Prostate gland (tissue), 2 donors: ENCODE results near the gene DPEP3. TPM values are rescaled to one million over a fixed set of nuclear protein-coding genes. Genes with fewer than 3 reads are reported as not detected.

Source experiments
- DNase-seq: peaks from one replicate; pipeline ENCODE4 v3.0.0-alpha.2; 2019; ENCODE audit warnings: low spot score
- H3K27ac ChIP-seq, 2 donors: fragments of 200-600 bp; sonication (generic); 2 replicates each; pipeline ENCODE4 v1.5.1; 2017 to 2019
- H3K27me3 ChIP-seq: fragments of 200-600 bp; sonication (generic); replicated peaks from 2 replicates; pipeline ENCODE4 v1.5.1; 2019; ENCODE audit not compliant: insufficient read depth
- H3K36me3 ChIP-seq, 2 donors: fragments of 200-600 bp; sonication (generic); 1 replicate in 1 of 2; 2 replicates in 1 of 2; pipeline versions ENCODE4 v1.5.1 to v1.8.1; 2017 to 2019
- H3K4me1 ChIP-seq: fragments of 200-600 bp; sonication (generic); replicated peaks from 2 replicates; pipeline ENCODE4 v1.5.1; 2019
- H3K4me3 ChIP-seq, 2 donors: fragments of 200-600 bp; sonication (generic); 2 replicates each; pipeline ENCODE4 v1.5.1; 2017 to 2019
- H3K9me3 ChIP-seq: fragments of 200-600 bp; sonication (generic); 2 replicates; pipeline ENCODE4 v1.5.1; 2017
- CTCF ChIP-seq, 4 experiments: fragments of 200-600 bp in 2 of 4; fragments of 450-650 bp in 2 of 4; sonication (generic) in 2 of 4; IDR thresholded peaks; 1 replicate in 3 of 4; 2 replicates in 1 of 4; pipeline ENCODE4 v1.5.1; 2016 to 2019; ENCODE audit warnings: antibody characterized with exemption in 4 of 4, mild to moderate bottlenecking in 2 of 4, moderate library complexity in 2 of 4
- POLR2A ChIP-seq: fragments of 450-650 bp; IDR thresholded peaks from one replicate; pipeline ENCODE4 v1.6.1; 2016; ENCODE audit warnings: antibody characterized with exemption, mild to moderate bottlenecking
- POLR2AphosphoS5 ChIP-seq: sonication (generic); formaldehyde crosslinking; IDR thresholded peaks from one replicate; pipeline ENCODE4 v1.6.1; 2017; ENCODE audit warnings: antibody characterized with exemption
- WGBS: methylation state at CpG from one replicate; pipeline ENCODE4 v1.1.5; 2018; 5-methylcytosine and 5-hydroxymethylcytosine counted together
- intact Hi-C: fragments of 100-400 bp; cut with DNase I; formaldehyde crosslinking; loops from one replicate; pipeline ENCODE4 v1.14.2; 2022
- total RNA-seq, 2 donors: library from RNA; depleted of rRNA; stranded (reverse); fragments of >200 nt; gene quantifications; one replicate each; pipeline ENCODE4 v1.1.0, GENCODE V29; 2016

DPEP3 gene
- total RNA-seq, 2 donors from 2014 or later, result 49.9 TPM; not detected in 1

- intact Hi-C loops, result no loop called here
- H3K4me1 ChIP-seq, result peaks cover 8% of the 10 kb centered on the region
Measured at GRCh38 chr16:67971111-67971510, 9.2 kb downstream of the DPEP3 start.

GRCh38 chr16:67969254-67970039 is 10.9 kb downstream of the DPEP3 start:
- Histone ChIP-seq H3K27me3 (no peaks in the 10 kb centered on the region), H3K27ac (peak overlapping the region; percentile 84 to 88), H3K4me1 (peaks cover 8% of the 10 kb centered on the region), H3K9me3 (no peaks in the 10 kb centered on the region), H3K4me3 (peak overlapping the region; percentile 67 to 78), H3K36me3 (no peaks in the 10 kb centered on the region)
- DNase-seq, result no peak
- no peak for TF ChIP-seq CTCF (IDR thresholded peaks at IDR 0.05)
- intact Hi-C loops, result no loop called here
- 33% methylated on average over 40 of the region's 40 CpGs for WGBS

More at GRCh38 chr16:67971111-67971510, 9.2 kb downstream of the DPEP3 start:
- Histone ChIP-seq H3K27ac (no peak overlapping the region), H3K4me3 (no peak overlapping the region), H3K27me3 (no peaks in the 10 kb centered on the region), H3K36me3 (no peaks in the 10 kb centered on the region), H3K9me3 (no peaks in the 10 kb centered on the region)
- no peak for DNase-seq
- TF ChIP-seq CTCF (IDR thresholded peaks at IDR 0.05) (no peak), POLR2A (no peak), POLR2AphosphoS5 (no peak)
- WGBS, result 94% methylated on average over 9 of the region's 9 CpGs

- under 1% methylated on average over 60 of the region's 78 CpGs for WGBS
- Histone ChIP-seq H3K36me3 (no peaks in the 10 kb centered on the region), H3K4me3 (peak within 1 kb of the TSS; percentile 67 to 78), H3K27me3 (no peaks in the 10 kb centered on the region), H3K9me3 (no peaks in the 10 kb centered on the region), H3K27ac (peak within 1 kb of the TSS; percentile 84 to 88), H3K4me1 (peaks cover 8% of the 10 kb centered on the region)
- intact Hi-C loops, result no loop called here
- DNase-seq, result peak; percentile 76
- TF ChIP-seq CTCF (IDR thresholded peaks at IDR 0.05) (peak in 2 of 4 experiments; percentile 8 to 10), POLR2AphosphoS5 (peak; percentile 74), POLR2A (peak; percentile 88)
Measured at GRCh38 chr16:67968400-67969253, 11.7 kb downstream of the DPEP3 start, which contains the start of gene SLC12A4. SLC12A4 (minus strand) TSS chr16:67968637; CDS start chr16:67968553, 84 bp downstream.

- WGBS, result 0% methylated on average over 35 of the region's 45 CpGs
- Histone ChIP-seq H3K36me3 (no peaks in the 10 kb centered on the region), H3K27me3 (no peaks in the 10 kb centered on the region), H3K9me3 (no peaks in the 10 kb centered on the region), H3K4me1 (peaks cover 8% of the 10 kb centered on the region), H3K4me3 (peak overlapping the region; percentile 67 to 78), H3K27ac (peak overlapping the region; percentile 84 to 88)
- intact Hi-C loops, result no loop called here
- no peak for DNase-seq
- no peak for TF ChIP-seq POLR2A
- no peak for TF ChIP-seq POLR2AphosphoS5
- no peak for TF ChIP-seq CTCF (IDR thresholded peaks at IDR 0.05)
Measured at GRCh38 chr16:67967958-67968399, 12.3 kb downstream of the DPEP3 start.
